ENCODE data around the gene NPFF. TPM values are rescaled to one million over a fixed set of nuclear protein-coding genes. Genes with fewer than 3 reads are reported as not detected.

NPFF gene
- total RNA-seq, 2 experiments from 2014 or later = not detected

DNA sequence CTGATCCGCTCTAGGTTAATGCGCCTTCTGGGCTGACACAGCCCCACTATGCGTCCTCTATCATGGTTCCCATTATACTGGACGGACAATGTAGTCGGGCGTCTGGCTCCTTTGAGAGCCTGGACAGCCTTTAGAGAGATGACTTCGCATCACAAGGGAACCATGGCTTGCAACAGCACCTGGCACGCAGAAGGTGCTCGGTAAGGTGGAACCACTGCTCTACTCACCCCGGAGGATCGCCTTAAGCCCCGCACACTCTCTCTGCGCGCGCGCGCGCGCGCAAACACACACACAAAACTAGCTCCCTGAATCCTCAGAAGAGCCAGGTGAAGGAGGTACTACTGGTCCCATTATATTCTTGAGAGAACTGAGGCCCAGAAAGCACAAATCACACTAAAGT lies 15.1 kb downstream of the NPFF start:
- TF ChIP-seq, protein P1, sequence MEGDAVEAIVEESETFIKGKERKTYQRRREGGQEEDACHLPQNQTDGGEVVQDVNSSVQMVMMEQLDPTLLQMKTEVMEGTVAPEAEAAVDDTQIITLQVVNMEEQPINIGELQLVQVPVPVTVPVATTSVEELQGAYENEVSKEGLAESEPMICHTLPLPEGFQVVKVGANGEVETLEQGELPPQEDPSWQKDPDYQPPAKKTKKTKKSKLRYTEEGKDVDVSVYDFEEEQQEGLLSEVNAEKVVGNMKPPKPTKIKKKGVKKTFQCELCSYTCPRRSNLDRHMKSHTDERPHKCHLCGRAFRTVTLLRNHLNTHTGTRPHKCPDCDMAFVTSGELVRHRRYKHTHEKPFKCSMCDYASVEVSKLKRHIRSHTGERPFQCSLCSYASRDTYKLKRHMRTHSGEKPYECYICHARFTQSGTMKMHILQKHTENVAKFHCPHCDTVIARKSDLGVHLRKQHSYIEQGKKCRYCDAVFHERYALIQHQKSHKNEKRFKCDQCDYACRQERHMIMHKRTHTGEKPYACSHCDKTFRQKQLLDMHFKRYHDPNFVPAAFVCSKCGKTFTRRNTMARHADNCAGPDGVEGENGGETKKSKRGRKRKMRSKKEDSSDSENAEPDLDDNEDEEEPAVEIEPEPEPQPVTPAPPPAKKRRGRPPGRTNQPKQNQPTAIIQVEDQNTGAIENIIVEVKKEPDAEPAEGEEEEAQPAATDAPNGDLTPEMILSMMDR (IDR thresholded peaks at IDR 0.05) = no peak
- Mint-ChIP-seq H3K36me3 (ENCODE audit: low read depth) (peaks cover 4% of the 10 kb centered on the region), H3K9me3 (no peaks in the 10 kb centered on the region), H3K27ac (no peak overlapping the region), H3K4me3 (peak overlapping the region; percentile 80), H3K4me1 (ENCODE audit: low read depth) (peaks cover 22% of the 10 kb centered on the region), H3K27me3 (no peaks in the 10 kb centered on the region)
- ATAC-seq (no peak), DNase-seq (no peak)
- CTCF ChIA-PET = interaction anchor here (1.1 to 2.7 kb wide), 2 partner anchors 10 to 17 kb away, joined by 3 to 9 read pairs; no protein-coding TSS in a partner anchor
- intact Hi-C loops (cut with micrococcal nuclease) = no loop called here
- POLR2A ChIA-PET = interaction anchor here (1.9 to 54.1 kb wide), 2 partner anchors 9 to 25 kb away, joined by 4 to 1494 read pairs; partner anchors contain the start of genes PCBP2 and TARBP2

DNA sequence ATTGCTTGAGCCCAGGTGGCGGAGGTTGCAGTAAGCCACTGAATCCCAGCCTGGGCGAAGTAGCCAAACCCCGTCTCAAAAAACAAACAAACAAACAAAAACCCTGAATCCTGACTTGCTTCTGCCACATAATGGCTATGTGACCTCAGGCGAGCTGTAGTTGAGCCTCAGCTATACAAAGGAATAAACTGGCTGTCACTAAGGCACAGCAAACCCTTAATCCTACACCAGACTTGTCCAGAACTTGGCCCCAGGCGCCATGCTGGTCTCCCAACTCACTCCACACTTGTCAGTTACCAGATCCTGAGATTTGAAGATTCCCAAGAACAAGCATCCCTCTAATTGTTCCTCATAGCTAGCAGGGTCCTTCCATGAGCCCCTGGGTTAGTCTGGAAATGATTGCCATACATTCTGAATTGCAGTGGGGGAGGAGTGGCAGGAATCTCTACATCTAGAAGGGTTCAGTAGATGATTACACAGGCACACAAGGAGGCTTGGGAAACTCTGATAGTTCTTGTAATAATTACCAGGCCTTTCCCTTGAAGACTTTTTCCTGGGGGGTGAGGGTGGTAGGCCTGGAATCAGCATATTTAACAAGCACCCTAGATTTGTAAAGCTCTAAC lies 17.9 kb downstream of the NPFF start:
- ChIA-PET POLR2A (interaction anchor here (1.0 to 54.1 kb wide), 5 partner anchors 2 to 244 kb away, joined by 3 to 1494 read pairs (median 8); partner anchors contain the start of genes MAP3K12, NPFF, PCBP2 and TARBP2), CTCF (interaction anchor here (1.0 to 2.2 kb wide), 5 partner anchors 9 to 171 kb away, joined by 3 to 11 read pairs (median 3); partner anchors contain the start of gene MAP3K12)
- DNase-seq (no peak), ATAC-seq (no peak)
- no peaks in the 10 kb centered on the region for H3K9me3 Mint-ChIP-seq
- peaks cover 10% of the 10 kb centered on the region for H3K36me3 Mint-ChIP-seq (ENCODE audit: low read depth)
- no peak overlapping the region for H3K4me3 Mint-ChIP-seq
- no peaks in the 10 kb centered on the region for H3K27me3 Mint-ChIP-seq
- H3K27ac Mint-ChIP-seq = no peak overlapping the region
- H3K4me1 Mint-ChIP-seq (ENCODE audit: low read depth) = peaks cover 29% of the 10 kb centered on the region
- intact Hi-C loops (cut with micrococcal nuclease) = no loop called here
- TF ChIP-seq, protein P1 (IDR thresholded peaks at IDR 0.05) = no peak

DNA sequence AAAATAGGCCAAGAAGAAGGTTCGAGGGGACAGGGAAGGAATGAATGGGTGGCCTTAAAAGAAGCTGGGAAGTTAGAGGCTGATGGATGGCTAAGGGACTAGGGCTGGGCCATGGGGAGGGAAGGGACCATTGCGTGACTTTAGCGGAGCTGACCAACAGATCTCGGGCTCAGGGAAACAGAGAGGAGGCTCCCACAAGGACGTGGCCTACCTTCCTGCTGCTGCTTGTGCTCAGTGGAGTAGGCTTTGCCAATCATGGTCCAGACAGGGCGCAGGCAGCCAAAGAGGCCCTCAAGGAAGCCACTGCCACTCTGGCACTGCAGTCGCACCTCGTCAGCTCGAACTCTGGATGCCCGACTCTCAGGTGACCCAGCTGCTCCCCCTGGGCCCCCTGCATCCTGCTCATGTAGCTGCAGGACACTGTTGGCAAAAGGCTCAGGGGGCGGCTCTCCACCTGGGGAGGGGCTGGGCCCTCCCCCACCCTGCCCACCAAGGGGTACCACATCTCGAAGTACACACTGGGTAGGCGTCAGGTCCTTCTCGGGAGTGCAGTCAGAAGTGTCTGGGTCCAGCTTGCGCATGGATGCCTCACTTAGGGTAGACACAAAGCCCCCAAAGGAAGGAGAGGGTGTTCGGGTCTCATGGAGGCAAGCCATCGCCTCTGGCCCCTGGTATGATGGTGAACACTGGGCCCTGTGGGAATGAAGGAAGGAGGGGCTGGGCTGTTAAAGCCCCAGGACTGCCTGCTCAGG lies 20.4 kb downstream of the NPFF start:
- Mint-ChIP-seq H3K27me3 (no peaks in the 10 kb centered on the region), H3K4me3 (no peak overlapping the region), H3K4me1 (ENCODE audit: low read depth) (peaks cover 16% of the 10 kb centered on the region), H3K9me3 (no peaks in the 10 kb centered on the region), H3K36me3 (ENCODE audit: low read depth) (peaks cover 14% of the 10 kb centered on the region), H3K27ac (peak overlapping the region; percentile 57)
- ATAC-seq (no peak), DNase-seq (no peak)
- ChIA-PET CTCF (interaction anchor here (2.0 kb wide), 1 partner anchor 10 kb away, joined by 5 read pairs; no protein-coding TSS in a partner anchor), POLR2A (interaction anchor here (43.3 to 54.1 kb wide), 2 partner anchors 0 to 19 kb away, joined by 1494 read pairs; partner anchors contain the start of genes MAP3K12, NPFF, PCBP2 and TARBP2)
- TF ChIP-seq, protein P1 (IDR thresholded peaks at IDR 0.05) = no peak
- intact Hi-C loops (cut with micrococcal nuclease) = no loop called here

DNA sequence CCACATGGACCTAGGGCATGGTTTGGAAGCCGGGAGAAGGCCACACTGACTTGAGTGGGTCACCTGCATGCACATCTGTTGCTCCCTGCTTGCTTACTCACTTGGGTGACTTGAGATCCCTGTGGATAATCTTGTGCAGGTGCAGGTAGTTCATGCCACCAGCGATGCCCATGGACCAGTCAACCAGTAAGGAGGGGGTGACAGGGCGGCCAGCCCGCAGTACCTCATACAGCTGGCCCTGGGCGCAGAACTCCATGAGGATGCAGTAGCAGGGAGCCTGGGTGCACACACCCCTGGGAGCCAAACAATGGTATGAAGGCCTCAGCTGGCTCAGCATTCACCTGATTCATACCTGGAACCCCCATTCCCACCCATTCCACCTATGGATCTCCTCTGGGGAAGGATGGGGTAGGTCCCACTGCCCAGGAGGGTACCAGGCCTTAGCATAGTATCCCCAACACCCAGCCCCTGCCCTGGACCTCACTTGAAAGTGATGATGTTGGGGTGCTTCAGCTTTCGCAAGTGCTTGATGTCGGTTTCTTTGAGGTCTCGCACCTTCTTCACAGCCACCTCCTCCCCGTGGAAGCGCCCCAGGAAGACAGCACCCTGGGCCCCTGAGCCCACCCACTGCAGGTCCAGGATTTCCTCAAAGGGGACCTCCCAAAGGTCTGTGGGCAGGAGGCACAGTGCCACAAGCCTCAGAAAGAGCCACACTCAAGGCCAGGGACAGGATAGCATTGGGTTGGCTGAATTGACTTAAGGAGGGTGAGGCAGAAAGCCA lies 21.1 kb downstream of the NPFF start:
- intact Hi-C loops (cut with micrococcal nuclease) = no loop called here
- ChIA-PET CTCF (interaction anchor here (2.0 kb wide), 1 partner anchor 9 kb away, joined by 5 read pairs; no protein-coding TSS in a partner anchor), POLR2A (interaction anchor here (43.3 to 54.1 kb wide), 2 partner anchors 1 to 19 kb away, joined by 1494 read pairs; partner anchors contain the start of genes MAP3K12, NPFF, PCBP2 and TARBP2)
- H3K36me3 Mint-ChIP-seq (ENCODE audit: low read depth) = peaks cover 20% of the 10 kb centered on the region
- ATAC-seq (no peak), DNase-seq (no peak)
- no peak overlapping the region for H3K4me3 Mint-ChIP-seq
- peak overlapping the region; percentile 57 for H3K27ac Mint-ChIP-seq
- no peaks in the 10 kb centered on the region for H3K9me3 Mint-ChIP-seq
- TF ChIP-seq, protein P1 (IDR thresholded peaks at IDR 0.05) = no peak
- no peaks in the 10 kb centered on the region for H3K27me3 Mint-ChIP-seq
- peaks cover 16% of the 10 kb centered on the region for H3K4me1 Mint-ChIP-seq (ENCODE audit: low read depth)

All from activated CD8-positive, alpha-beta T cell treated with anti-CD3 and anti-CD28 coated beads for 36 hours (primary cell).